Measurements from ENCODE around the gene IQCH.

IQCH gene

GRCh38 chr15:67383899-67384298 lies 129.3 kb downstream of the IQCH start:
- Histone ChIP-seq H3K9ac (ENCODE audit: low read depth, low read length) (no peak overlapping the region), H3K36me3 (ENCODE audit: insufficient read depth, low read depth, low read length) (no peaks in the 10 kb centered on the region), H3K27ac (ENCODE audit: low read length) (no peak overlapping the region), H3K4me3 (ENCODE audit: low read length) (no peak overlapping the region), H3K27me3 (ENCODE audit: insufficient read depth, low read length) (no peaks in the 10 kb centered on the region), H3K9me3 (ENCODE audit: insufficient read depth, low read depth, low read length) (no peaks in the 10 kb centered on the region), H3K4me1 (ENCODE audit: insufficient read depth, low read length) (no peaks in the 10 kb centered on the region)

DNA sequence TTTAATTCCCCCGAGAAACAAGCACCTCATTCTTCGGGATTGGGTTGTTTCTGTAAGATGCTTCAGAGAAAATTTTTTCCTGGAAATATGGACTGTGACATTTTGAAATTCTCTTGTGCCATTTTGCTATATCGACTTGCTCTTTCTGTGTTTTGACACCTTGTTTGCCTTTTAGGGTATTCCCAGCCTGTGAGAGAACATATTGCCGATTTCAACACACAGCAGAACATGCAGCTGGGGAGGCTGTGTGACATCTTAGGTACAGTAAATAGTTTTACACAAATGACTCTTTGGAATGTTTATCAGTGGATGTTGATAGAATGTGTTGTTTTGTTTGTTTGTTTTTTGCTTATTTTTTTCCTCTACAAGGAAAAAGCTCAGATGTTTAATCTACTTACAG lies 130.2 kb downstream of the IQCH start:
- no peaks in the 10 kb centered on the region for H3K27me3 ChIP-seq (ENCODE audit: insufficient read depth, low read length)
- no peaks in the 10 kb centered on the region for H3K36me3 ChIP-seq (ENCODE audit: insufficient read depth, low read depth, low read length)
- no peak overlapping the region for H3K9ac ChIP-seq (ENCODE audit: low read depth, low read length)
- H3K4me3 ChIP-seq (ENCODE audit: low read length) = no peak overlapping the region
- no peaks in the 10 kb centered on the region for H3K9me3 ChIP-seq (ENCODE audit: insufficient read depth, low read depth, low read length)
- no peak overlapping the region for H3K27ac ChIP-seq (ENCODE audit: low read length)
- no peaks in the 10 kb centered on the region for H3K4me1 ChIP-seq (ENCODE audit: insufficient read depth, low read length)

DNA sequence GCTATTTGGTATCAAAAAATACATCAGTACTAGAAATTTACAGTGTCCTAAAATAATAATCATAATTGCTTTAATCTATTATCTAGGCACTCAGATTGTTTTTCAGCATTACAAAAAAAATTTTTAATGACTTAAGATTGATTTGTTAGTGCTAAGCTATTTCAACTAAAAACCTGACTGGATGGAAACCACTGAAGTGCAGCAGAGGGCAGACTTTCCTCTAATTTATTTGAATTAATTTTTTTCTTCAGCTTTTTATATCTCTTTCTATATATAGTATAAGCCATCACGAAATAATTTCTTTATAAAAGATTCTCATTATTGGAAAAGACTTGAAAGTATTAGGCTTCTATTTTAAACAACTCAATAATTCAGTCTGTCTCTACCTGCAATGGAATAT lies 131.4 kb downstream of the IQCH start:
- Histone ChIP-seq H3K9me3 (ENCODE audit: insufficient read depth, low read depth, low read length) (no peaks in the 10 kb centered on the region), H3K27me3 (ENCODE audit: insufficient read depth, low read length) (no peaks in the 10 kb centered on the region), H3K4me3 (ENCODE audit: low read length) (no peak overlapping the region), H3K36me3 (ENCODE audit: insufficient read depth, low read depth, low read length) (no peaks in the 10 kb centered on the region), H3K27ac (ENCODE audit: low read length) (no peak overlapping the region), H3K4me1 (ENCODE audit: insufficient read depth, low read length) (no peaks in the 10 kb centered on the region), H3K9ac (ENCODE audit: low read depth, low read length) (no peak overlapping the region)

DNA sequence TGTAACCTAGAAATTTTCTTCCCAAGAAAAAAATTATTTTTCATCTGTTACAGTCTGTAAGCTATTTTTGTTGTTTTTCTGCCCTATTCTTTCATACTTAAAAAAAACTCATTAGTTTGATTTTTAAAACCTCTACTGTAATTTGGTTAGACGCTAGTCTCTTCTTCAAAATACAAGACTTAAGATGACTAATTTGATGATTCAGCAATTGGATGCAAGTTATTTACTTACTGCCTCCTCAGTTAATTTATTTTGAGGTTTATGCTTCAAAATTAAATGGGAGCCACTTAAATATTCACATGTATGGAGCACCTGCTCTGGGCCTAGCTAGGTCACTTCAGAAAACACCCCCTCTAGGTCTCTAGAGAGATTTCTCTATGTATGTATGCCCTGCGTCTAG lies 132.4 kb downstream of the IQCH start:
- H3K9ac ChIP-seq (ENCODE audit: low read depth, low read length) = no peak overlapping the region
- no peaks in the 10 kb centered on the region for H3K36me3 ChIP-seq (ENCODE audit: insufficient read depth, low read depth, low read length)
- H3K4me1 ChIP-seq (ENCODE audit: insufficient read depth, low read length) = no peaks in the 10 kb centered on the region
- no peak overlapping the region for H3K4me3 ChIP-seq (ENCODE audit: low read length)
- H3K27ac ChIP-seq (ENCODE audit: low read length) = no peak overlapping the region
- no peaks in the 10 kb centered on the region for H3K27me3 ChIP-seq (ENCODE audit: insufficient read depth, low read length)
- no peaks in the 10 kb centered on the region for H3K9me3 ChIP-seq (ENCODE audit: insufficient read depth, low read depth, low read length)

DNA sequence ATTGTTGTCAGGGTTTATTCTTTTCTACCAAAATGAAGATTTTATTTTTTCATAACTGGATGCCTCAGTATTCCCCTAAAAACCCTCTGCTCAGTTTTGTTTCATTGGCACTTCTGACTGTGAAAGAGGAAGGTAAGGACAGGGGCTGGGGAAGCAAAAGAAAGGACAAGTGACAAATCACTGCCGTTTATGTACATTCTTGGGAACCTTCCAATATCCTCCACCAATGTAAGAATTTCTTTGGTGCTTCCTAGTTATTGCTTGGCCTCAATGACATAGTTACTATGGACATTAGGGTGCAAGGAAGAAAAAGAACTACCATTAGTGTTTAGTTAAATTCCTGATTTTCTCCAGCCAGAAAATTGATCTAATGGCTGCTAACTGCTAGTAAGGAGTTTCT lies 135.4 kb downstream of the IQCH start:
- no peak overlapping the region for H3K4me3 ChIP-seq (ENCODE audit: low read length)

DNA sequence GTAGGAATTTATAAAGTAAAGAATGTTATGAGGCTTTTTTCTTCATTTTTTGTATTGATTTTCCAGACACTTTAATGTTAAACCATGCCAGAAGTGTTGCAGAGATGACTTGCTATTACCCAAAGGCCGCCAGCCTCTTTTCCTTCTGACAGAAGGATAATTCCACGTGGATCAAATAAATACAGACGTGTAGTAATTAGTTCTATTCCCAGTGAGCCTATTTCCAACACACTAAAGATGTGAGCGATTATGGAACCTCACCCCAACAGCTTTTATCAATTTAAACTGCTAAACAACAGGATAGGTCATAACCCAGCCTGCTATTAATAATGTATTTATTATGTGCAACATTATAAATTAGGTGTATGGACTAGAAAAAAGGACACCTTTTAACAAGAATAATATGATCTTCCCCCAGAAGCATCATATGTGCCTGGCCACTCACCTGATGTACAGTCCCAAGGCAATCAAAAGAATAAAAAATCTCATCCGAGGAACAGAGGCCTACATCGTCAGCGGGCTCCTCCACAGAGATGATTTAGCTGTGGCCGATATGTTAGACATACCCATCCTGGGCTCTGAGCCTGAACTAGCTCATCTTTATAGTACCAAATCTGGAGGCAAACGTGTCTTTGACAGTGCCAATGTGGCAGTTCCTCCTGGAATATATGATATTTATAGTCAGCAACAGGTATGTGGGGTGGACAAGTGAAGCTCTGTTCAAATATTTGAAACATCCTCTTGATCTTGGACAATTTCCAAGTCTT lies 140.5 kb downstream of the IQCH start:
- no peaks in the 10 kb centered on the region for H3K27me3 ChIP-seq (ENCODE audit: insufficient read depth, low read length)
- no peaks in the 10 kb centered on the region for H3K9me3 ChIP-seq (ENCODE audit: insufficient read depth, low read depth, low read length)
- 0 out of 2 replicates have a peak, but pooled peaks cover 9% of the 10 kb centered on the region for H3K4me1 ChIP-seq (ENCODE audit: insufficient read depth, low read length)
- no peaks in the 10 kb centered on the region for H3K36me3 ChIP-seq (ENCODE audit: insufficient read depth, low read depth, low read length)
- H3K9ac ChIP-seq (ENCODE audit: low read depth, low read length) = no peak overlapping the region
- H3K27ac ChIP-seq (ENCODE audit: low read length) = no peak overlapping the region
- H3K4me3 ChIP-seq (ENCODE audit: low read length) = no peak overlapping the region

More for the DNA sequence above, 135.4 kb downstream of the IQCH start:
- Histone ChIP-seq H3K36me3 (ENCODE audit: insufficient read depth, low read depth, low read length) (no peaks in the 10 kb centered on the region), H3K4me1 (ENCODE audit: insufficient read depth, low read length) (no peaks in the 10 kb centered on the region), H3K27me3 (ENCODE audit: insufficient read depth, low read length) (no peaks in the 10 kb centered on the region), H3K27ac (ENCODE audit: low read length) (no peak overlapping the region), H3K9ac (ENCODE audit: low read depth, low read length) (no peak overlapping the region), H3K9me3 (ENCODE audit: insufficient read depth, low read depth, low read length) (no peaks in the 10 kb centered on the region)

- H3K9ac ChIP-seq (ENCODE audit: low read depth, low read length) = no peak overlapping the region
- no peaks in the 10 kb centered on the region for H3K36me3 ChIP-seq (ENCODE audit: insufficient read depth, low read depth, low read length)
- H3K27me3 ChIP-seq (ENCODE audit: insufficient read depth, low read length) = no peaks in the 10 kb centered on the region
- no peak overlapping the region for H3K27ac ChIP-seq (ENCODE audit: low read length)
- no peaks in the 10 kb centered on the region for H3K9me3 ChIP-seq (ENCODE audit: insufficient read depth, low read depth, low read length)
- H3K4me3 ChIP-seq (ENCODE audit: low read length) = no peak overlapping the region
- 0 out of 2 replicates have a peak, but pooled peaks cover 9% of the 10 kb centered on the region for H3K4me1 ChIP-seq (ENCODE audit: insufficient read depth, low read length)
These were observed 141.5 kb downstream of the IQCH start for GRCh38 chr15:67396114-67396513.

GRCh38 chr15:67397139-67397538 lies 142.6 kb downstream of the IQCH start:
- Histone ChIP-seq H3K27ac (ENCODE audit: low read length) (no peak overlapping the region), H3K9me3 (ENCODE audit: insufficient read depth, low read depth, low read length) (no peaks in the 10 kb centered on the region), H3K27me3 (ENCODE audit: insufficient read depth, low read length) (no peaks in the 10 kb centered on the region), H3K4me1 (ENCODE audit: insufficient read depth, low read length) (0 out of 2 replicates have a peak, but pooled peaks cover 9% of the 10 kb centered on the region), H3K36me3 (ENCODE audit: insufficient read depth, low read depth, low read length) (no peaks in the 10 kb centered on the region), H3K4me3 (ENCODE audit: low read length) (no peak overlapping the region), H3K9ac (ENCODE audit: low read depth, low read length) (no peak overlapping the region)

DNA sequence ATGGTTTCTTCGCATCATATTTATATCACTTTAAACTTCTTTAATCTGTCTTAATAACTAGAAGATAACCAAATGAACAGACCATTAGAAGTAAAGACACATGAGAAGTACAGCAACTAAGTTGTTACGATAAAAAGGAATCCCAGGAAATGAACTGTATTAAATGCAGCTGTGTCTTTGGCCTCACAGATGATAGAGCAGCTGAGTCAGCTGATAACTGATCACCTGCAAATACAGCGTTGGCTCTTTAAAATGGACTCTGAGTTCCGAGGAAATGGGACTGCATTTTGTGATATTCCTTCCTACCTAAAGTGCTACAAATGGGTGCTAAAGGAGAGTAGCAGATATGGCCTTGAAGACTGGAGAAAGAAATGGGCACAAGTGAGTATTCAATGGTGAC lies 145.3 kb downstream of the IQCH start:
- Histone ChIP-seq H3K27ac (ENCODE audit: low read length) (no peak overlapping the region), H3K4me1 (ENCODE audit: insufficient read depth, low read length) (peaks cover 15% of the 10 kb centered on the region; the same call in 1 of the 2 replicates), H3K27me3 (ENCODE audit: insufficient read depth, low read length) (no peaks in the 10 kb centered on the region), H3K9ac (ENCODE audit: low read depth, low read length) (no peak overlapping the region), H3K4me3 (ENCODE audit: low read length) (no peak overlapping the region), H3K36me3 (ENCODE audit: insufficient read depth, low read depth, low read length) (no peaks in the 10 kb centered on the region), H3K9me3 (ENCODE audit: insufficient read depth, low read depth, low read length) (no peaks in the 10 kb centered on the region)

- no peaks in the 10 kb centered on the region for H3K36me3 ChIP-seq (ENCODE audit: insufficient read depth, low read depth, low read length)
- H3K4me1 ChIP-seq (ENCODE audit: insufficient read depth, low read length) = peaks cover 15% of the 10 kb centered on the region; the same call in 1 of the 2 replicates
- no peak overlapping the region for H3K9ac ChIP-seq (ENCODE audit: low read depth, low read length)
- no peak overlapping the region for H3K4me3 ChIP-seq (ENCODE audit: low read length)
- no peaks in the 10 kb centered on the region for H3K9me3 ChIP-seq (ENCODE audit: insufficient read depth, low read depth, low read length)
- H3K27me3 ChIP-seq (ENCODE audit: insufficient read depth, low read length) = no peaks in the 10 kb centered on the region
- H3K27ac ChIP-seq (ENCODE audit: low read length) = no peak overlapping the region
These were observed 146.3 kb downstream of the IQCH start for GRCh38 chr15:67400890-67401289.

DNA sequence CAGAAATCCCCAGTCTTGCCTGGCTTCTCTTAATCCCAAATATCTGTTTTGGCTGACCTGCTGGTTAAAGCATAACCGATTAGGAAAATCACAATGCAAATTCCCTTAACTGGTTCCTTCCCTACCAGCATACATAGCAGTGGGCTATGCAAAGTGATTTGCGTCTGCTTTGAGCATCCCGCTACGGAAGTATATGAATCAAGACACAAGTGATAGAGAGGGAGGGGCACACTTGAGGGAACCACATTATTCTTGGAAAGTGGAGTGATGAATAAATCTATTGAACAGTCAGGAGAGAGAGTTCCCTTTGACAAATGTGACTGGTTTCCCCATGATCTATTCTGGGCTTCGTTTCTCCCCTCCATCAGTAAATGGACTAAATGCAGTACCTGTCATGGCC lies 146.8 kb downstream of the IQCH start:
- Histone ChIP-seq H3K4me3 (ENCODE audit: low read length) (no peak overlapping the region), H3K27me3 (ENCODE audit: insufficient read depth, low read length) (no peaks in the 10 kb centered on the region), H3K4me1 (ENCODE audit: insufficient read depth, low read length) (peaks cover 13% of the 10 kb centered on the region; the same call in 1 of the 2 replicates), H3K9me3 (ENCODE audit: insufficient read depth, low read depth, low read length) (no peaks in the 10 kb centered on the region), H3K36me3 (ENCODE audit: insufficient read depth, low read depth, low read length) (no peaks in the 10 kb centered on the region), H3K27ac (ENCODE audit: low read length) (no peak overlapping the region), H3K9ac (ENCODE audit: low read depth, low read length) (no peak overlapping the region)

DNA sequence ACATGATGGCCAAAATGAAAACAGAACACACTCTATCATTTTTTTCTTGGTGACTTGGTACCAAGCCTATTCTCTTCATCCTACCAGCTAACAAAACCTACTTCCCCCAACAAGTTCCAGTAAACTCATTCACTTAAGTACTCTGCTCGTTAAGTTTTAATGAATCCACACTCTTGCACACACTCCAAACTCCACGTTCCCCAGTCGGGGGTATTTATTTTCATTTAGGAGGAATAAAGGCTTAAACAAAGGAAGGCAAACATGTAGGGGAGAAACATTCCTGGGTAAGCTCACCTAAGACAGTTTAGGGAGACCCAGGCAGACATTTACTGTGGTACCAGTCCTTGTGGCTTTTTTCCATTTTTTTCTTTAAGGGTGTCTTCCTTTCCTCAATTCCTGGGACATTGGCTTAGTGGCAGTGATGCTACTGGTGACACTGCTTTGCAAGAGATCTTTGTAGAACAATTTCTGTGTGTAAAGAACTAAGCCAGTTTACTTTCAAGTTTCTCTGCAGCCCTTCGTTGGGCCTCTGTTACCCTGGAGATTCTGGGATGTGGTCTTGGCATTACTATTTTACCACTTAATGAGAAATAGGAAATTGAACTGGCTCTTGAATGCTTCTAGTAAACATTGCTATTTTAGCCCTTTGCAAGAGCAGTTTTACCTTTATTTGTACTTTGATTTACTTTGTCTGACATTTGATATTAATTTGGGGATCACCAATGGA lies 149.0 kb downstream of the IQCH start:
- no peak overlapping the region for H3K9ac ChIP-seq (ENCODE audit: low read depth, low read length)
- H3K9me3 ChIP-seq (ENCODE audit: insufficient read depth, low read depth, low read length) = no peaks in the 10 kb centered on the region
- no peak overlapping the region for H3K4me3 ChIP-seq (ENCODE audit: low read length)
- H3K4me1 ChIP-seq (ENCODE audit: insufficient read depth, low read length) = peaks cover 20% of the 10 kb centered on the region; the same call in 1 of the 2 replicates
- H3K27ac ChIP-seq (ENCODE audit: low read length) = no peak overlapping the region
- no peaks in the 10 kb centered on the region for H3K36me3 ChIP-seq (ENCODE audit: insufficient read depth, low read depth, low read length)
- H3K27me3 ChIP-seq (ENCODE audit: insufficient read depth, low read length) = no peaks in the 10 kb centered on the region
